ENCODE results near the gene TMEM156. TPM values are rescaled to one million over a fixed set of nuclear protein-coding genes. Genes with fewer than 3 reads are reported as not detected.
A peak's percentile ranks its signal among the peaks of the same experiment; 100 is the strongest.

The TMEM156 gene
- total and polyA plus RNA-seq, 2 experiments from 2014 or later: not detected

DNA sequence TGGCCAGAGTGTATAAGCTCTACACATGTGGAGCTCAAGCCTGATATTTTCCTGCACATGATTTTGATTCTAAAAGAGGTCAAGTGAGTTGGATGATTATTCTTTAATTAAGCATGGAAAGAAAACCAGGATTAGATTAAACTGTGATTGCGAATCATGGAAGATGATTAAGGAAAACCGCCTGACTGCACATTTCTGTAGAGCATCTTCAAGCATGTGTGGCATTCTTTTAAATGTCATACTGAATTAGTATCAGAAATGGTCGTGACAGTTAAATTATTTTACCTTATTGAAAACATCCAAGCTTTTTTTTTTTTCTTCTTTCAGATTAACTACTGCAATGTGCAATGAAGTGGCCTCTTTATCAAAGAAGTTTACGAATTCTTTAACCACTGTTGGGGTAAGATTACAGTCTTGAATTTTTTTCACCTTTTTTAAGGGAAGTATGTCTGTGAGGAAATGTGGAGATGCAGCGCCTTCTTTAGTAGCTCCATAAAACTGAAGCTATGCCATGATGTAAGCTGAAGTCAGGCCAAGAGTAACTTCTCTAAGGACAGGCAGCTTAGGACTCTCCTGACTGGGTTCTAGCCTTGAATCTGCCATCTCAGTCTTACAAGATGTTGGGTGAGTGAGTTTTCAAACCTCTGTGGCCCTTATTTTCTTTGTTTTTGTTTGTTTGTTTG is 96.7 kb downstream of the TMEM156 start:
- Histone ChIP-seq H3K36me3 (ENCODE audit: insufficient read depth) (no peaks in the 10 kb centered on the region; the same call in 1 of the 2 replicates), H3K79me2 (replicated peaks; ENCODE audit: insufficient read depth) (no peaks in the 10 kb centered on the region), H3F3A (replicated peaks; ENCODE audit: low read depth) (no peaks in the 10 kb centered on the region), H3K4me2 (no peak overlapping the region), H3K4me1 (ENCODE audit: insufficient read depth) (no peaks in the 10 kb centered on the region), H3K9me2 (ENCODE audit: insufficient read depth) (no peaks in the 10 kb centered on the region), H2AFZ (no peak overlapping the region), H3K27me3 (ENCODE audit: insufficient read depth) (no peaks in the 10 kb centered on the region), H3K4me3 (no peak overlapping the region), H4K20me1 (replicated peaks; ENCODE audit: insufficient read depth) (no peaks in the 10 kb centered on the region), H3K27ac (ENCODE audit: low read depth) (no peak overlapping the region)
- H3K9me3 Mint-ChIP-seq: no peaks in the 10 kb centered on the region
- no peak overlapping the region for H3K4me3 Mint-ChIP-seq
- no peak for TF ChIP-seq ZNF114 (CRISPR knock-in tag; IDR thresholded peaks at IDR 0.05)
- H3K27ac Mint-ChIP-seq: no peak overlapping the region
- no peak for ATAC-seq
- no peaks in the 10 kb centered on the region for H3K36me3 Mint-ChIP-seq (ENCODE audit: low read depth)
- peaks cover 4% of the 10 kb centered on the region; the same call in 1 of the 3 replicates for H3K4me1 Mint-ChIP-seq
- H3K27me3 Mint-ChIP-seq (ENCODE audit: insufficient read depth, low read depth, poor library complexity): peaks cover 2% of the 10 kb centered on the region
- no peak for DNase-seq (ENCODE audit: low spot score)

DNA sequence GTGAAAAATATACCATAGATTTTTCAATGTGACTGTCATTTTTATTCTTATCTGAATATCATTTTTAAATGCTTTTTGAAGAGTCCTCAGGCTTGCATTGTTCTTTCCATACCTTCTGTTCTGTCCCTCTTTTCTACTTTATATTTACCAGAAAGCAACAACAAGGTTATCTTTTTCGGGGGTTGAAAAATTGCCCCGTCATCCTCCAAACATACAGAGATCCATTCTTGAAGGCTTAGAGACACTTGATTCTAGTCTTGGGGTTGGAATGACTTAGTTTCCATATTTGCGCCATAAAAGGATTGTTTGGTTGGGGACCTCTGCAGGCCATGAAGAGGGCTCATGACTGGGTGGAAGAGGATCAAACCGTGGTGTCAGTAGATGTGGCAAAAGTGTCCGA is 101.1 kb downstream of the TMEM156 start:
- Histone ChIP-seq H3K4me1 (ENCODE audit: insufficient read depth) (no peaks in the 10 kb centered on the region), H3K27ac (ENCODE audit: low read depth) (no peak overlapping the region), H2AFZ (no peak overlapping the region), H3K79me2 (replicated peaks; ENCODE audit: insufficient read depth) (no peaks in the 10 kb centered on the region), H3K9me2 (ENCODE audit: insufficient read depth) (no peaks in the 10 kb centered on the region), H3K36me3 (ENCODE audit: insufficient read depth) (no peaks in the 10 kb centered on the region; the same call in 1 of the 2 replicates), H3F3A (replicated peaks; ENCODE audit: low read depth) (no peaks in the 10 kb centered on the region), H4K20me1 (replicated peaks; ENCODE audit: insufficient read depth) (no peaks in the 10 kb centered on the region), H3K4me3 (no peak overlapping the region), H3K4me2 (no peak overlapping the region), H3K27me3 (ENCODE audit: insufficient read depth) (no peaks in the 10 kb centered on the region)
- Mint-ChIP-seq H3K4me3 (no peak overlapping the region), H3K27ac (peak overlapping the region; percentile 1; the same call in 1 of the 2 replicates), H3K36me3 (ENCODE audit: low read depth) (no peaks in the 10 kb centered on the region), H3K9me3 (no peaks in the 10 kb centered on the region), H3K4me1 (peaks cover 2% of the 10 kb centered on the region; the same call in 2 of the 3 replicates), H3K27me3 (ENCODE audit: insufficient read depth, low read depth, poor library complexity) (peaks cover under 1% of the 10 kb centered on the region)
- ATAC-seq: no peak
- DNase-seq (ENCODE audit: low spot score): no peak
- TF ChIP-seq ZNF114 (CRISPR knock-in tag; IDR thresholded peaks at IDR 0.05): no peak
- TF ChIP-seq EZH2 (IDR thresholded peaks at IDR 0.05; ENCODE audit: low read depth, unreplicated experiment): no peak
- TF ChIP-seq EZH2phosphoT487 (IDR thresholded peaks at IDR 0.05; ENCODE audit: unreplicated experiment): no peak
- TF ChIP-seq, protein P1, sequence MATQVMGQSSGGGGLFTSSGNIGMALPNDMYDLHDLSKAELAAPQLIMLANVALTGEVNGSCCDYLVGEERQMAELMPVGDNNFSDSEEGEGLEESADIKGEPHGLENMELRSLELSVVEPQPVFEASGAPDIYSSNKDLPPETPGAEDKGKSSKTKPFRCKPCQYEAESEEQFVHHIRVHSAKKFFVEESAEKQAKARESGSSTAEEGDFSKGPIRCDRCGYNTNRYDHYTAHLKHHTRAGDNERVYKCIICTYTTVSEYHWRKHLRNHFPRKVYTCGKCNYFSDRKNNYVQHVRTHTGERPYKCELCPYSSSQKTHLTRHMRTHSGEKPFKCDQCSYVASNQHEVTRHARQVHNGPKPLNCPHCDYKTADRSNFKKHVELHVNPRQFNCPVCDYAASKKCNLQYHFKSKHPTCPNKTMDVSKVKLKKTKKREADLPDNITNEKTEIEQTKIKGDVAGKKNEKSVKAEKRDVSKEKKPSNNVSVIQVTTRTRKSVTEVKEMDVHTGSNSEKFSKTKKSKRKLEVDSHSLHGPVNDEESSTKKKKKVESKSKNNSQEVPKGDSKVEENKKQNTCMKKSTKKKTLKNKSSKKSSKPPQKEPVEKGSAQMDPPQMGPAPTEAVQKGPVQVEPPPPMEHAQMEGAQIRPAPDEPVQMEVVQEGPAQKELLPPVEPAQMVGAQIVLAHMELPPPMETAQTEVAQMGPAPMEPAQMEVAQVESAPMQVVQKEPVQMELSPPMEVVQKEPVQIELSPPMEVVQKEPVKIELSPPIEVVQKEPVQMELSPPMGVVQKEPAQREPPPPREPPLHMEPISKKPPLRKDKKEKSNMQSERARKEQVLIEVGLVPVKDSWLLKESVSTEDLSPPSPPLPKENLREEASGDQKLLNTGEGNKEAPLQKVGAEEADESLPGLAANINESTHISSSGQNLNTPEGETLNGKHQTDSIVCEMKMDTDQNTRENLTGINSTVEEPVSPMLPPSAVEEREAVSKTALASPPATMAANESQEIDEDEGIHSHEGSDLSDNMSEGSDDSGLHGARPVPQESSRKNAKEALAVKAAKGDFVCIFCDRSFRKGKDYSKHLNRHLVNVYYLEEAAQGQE (IDR thresholded peaks at IDR 0.05; ENCODE audit: unreplicated experiment): no peak
- TF ChIP-seq JUNB (IDR thresholded peaks at IDR 0.05; ENCODE audit: unreplicated experiment): no peak
- TF ChIP-seq, protein P2, sequence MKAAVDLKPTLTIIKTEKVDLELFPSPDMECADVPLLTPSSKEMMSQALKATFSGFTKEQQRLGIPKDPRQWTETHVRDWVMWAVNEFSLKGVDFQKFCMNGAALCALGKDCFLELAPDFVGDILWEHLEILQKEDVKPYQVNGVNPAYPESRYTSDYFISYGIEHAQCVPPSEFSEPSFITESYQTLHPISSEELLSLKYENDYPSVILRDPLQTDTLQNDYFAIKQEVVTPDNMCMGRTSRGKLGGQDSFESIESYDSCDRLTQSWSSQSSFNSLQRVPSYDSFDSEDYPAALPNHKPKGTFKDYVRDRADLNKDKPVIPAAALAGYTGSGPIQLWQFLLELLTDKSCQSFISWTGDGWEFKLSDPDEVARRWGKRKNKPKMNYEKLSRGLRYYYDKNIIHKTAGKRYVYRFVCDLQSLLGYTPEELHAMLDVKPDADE (IDR thresholded peaks at IDR 0.05): no peak
- no peak for TF ChIP-seq NANOG (IDR thresholded peaks at IDR 0.05; ENCODE audit: borderline replicate concordance)
- no peak for TF ChIP-seq POLR2AphosphoS5 (IDR thresholded peaks at IDR 0.05; ENCODE audit: low read depth)
- TF ChIP-seq, protein P3, sequence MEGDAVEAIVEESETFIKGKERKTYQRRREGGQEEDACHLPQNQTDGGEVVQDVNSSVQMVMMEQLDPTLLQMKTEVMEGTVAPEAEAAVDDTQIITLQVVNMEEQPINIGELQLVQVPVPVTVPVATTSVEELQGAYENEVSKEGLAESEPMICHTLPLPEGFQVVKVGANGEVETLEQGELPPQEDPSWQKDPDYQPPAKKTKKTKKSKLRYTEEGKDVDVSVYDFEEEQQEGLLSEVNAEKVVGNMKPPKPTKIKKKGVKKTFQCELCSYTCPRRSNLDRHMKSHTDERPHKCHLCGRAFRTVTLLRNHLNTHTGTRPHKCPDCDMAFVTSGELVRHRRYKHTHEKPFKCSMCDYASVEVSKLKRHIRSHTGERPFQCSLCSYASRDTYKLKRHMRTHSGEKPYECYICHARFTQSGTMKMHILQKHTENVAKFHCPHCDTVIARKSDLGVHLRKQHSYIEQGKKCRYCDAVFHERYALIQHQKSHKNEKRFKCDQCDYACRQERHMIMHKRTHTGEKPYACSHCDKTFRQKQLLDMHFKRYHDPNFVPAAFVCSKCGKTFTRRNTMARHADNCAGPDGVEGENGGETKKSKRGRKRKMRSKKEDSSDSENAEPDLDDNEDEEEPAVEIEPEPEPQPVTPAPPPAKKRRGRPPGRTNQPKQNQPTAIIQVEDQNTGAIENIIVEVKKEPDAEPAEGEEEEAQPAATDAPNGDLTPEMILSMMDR (conservative IDR thresholded peaks at IDR 0.05; ENCODE audit: low read depth in 2 of 2): no peak
